Measurements from ENCODE around the gene R3HDM2.
"Not testable (repeated sequence)": the region's sequence is repeated elsewhere in the genome, so short reads cannot be mapped to it uniquely, and the experiment has no call there.

The R3HDM2 gene

GRCh38 chr12:57435293-57435692, 4.5 kb upstream of the R3HDM2 start:
- in situ Hi-C loops (cut with MboI; ENCODE audit: low pct_unique_long_range_greater_than_20kb, low sequenced_read_pairs): no loop called here
- DNase-seq: peak; percentile 51

GRCh38 chr12:57434517-57435223, 3.8 kb upstream of the R3HDM2 start, which contains the start of gene INHBC:
Gene INHBC (plus strand): TSS chr12:57434784. CDS start chr12:57434887, 103 bp downstream.
- in situ Hi-C loops (cut with MboI; ENCODE audit: low pct_unique_long_range_greater_than_20kb, low sequenced_read_pairs): no loop called here
- no peak for DNase-seq

DNA sequence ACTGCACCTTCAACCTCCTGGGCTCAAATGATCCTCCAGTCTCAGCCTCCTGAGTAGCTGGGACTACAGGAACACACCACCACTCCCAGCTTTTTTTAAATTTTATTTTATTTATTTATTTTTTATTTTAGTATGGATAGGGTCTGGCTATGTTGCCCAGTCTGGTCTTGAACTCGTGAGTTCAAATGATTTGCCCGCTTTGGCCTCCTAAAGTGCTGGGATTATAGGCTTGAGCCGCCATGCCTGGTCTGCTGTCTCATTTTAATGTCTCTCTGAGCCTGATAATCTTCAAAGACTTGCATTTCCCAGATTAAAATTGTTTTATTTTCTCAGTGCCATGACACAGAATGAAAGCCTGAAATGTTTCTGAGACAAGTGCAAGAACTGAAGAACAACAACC, 2.5 kb upstream of the R3HDM2 start:
- DNase-seq: no peak
- in situ Hi-C loops (cut with MboI; ENCODE audit: low pct_unique_long_range_greater_than_20kb, low sequenced_read_pairs): no loop called here

GRCh38 chr12:57431654-57432188, 878 bp upstream of the R3HDM2 start:
- in situ Hi-C loops (cut with MboI; ENCODE audit: low pct_unique_long_range_greater_than_20kb, low sequenced_read_pairs): no loop called here
- DNase-seq: no peak

GRCh38 chr12:57430112-57430930, 522 bp downstream of the R3HDM2 start:
- peak; percentile 49 for DNase-seq
- in situ Hi-C loops (cut with MboI; ENCODE audit: low pct_unique_long_range_greater_than_20kb, low sequenced_read_pairs): no loop called here

DNA sequence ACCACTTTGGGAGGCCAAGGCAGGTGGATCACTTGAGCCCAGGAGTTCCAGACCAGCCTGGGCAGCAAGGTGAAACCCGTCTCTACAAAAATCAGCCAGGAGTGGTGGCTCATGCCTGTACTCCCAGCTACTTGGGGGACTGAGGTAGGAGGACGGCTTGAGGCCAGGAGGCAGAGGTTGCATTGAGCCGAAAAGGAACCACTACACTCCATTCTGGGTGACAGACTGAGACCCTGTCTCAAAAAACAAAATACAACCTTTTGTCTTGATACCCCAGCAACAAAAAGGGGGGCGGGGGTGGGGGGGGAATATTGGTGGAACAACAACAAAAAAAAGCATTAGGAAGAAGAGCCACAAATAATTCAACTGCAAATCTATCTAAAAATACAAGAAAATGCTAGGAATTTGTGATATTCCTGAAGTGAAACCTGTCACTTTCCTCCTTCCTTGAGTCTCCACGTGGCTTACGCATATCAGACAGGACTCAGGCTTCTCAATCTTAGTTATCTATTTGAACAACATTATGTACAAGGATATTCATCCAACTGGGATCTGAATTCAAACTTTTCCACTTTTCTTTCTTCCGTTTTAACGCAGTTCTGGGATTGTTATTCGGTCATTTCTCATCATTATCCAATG, 1.3 kb downstream of the R3HDM2 start:
- in situ Hi-C loops (cut with MboI; ENCODE audit: low pct_unique_long_range_greater_than_20kb, low sequenced_read_pairs): no loop called here
- no peak for DNase-seq

DNA sequence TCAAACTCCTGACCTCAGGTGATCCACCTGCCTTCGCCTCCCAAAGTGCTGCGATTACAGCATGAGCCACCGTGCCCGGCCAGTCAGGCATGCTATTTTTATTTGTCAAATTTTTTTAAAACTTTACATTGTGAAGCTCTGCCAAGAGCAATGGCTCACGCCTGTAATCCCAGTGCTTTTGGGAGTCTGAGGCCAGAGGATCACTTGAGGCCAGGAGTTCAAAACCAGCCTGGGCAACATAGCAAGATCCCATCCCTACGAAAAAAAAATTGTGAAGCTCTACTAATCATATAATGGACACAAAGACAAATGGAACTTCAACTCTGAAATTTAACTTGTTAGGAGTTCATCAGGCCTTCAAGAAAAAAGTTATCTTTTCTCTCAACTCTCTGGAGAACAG, 1.9 kb downstream of the R3HDM2 start:
- no peak for DNase-seq

DNA sequence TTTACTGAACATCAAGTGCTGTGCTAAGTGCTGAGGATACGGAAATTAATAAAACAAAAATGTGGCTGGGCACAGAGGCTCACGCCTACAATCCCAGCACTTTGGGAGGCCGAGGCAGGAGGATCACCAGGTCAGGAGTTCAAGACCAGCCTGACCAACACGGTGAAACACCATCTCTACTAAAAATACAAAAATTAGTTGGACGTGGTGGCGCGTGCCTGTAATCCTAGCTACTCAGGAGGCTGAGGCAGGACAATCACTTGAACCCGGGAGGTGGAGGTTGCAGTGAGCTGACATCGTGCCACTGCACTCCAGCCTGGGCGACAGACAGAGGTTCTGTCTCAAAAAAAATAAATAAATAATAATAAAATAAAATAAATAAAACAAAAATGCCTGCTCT, 3.9 kb downstream of the R3HDM2 start:
- DNase-seq; in situ Hi-C loops (cut with MboI; ENCODE audit: low pct_unique_long_range_greater_than_20kb, low sequenced_read_pairs): not testable (repeated sequence)

More for the DNA sequence above, 1.9 kb downstream of the R3HDM2 start:
- in situ Hi-C loops (cut with MboI; ENCODE audit: low pct_unique_long_range_greater_than_20kb, low sequenced_read_pairs): no loop called here

GRCh38 chr12:57420482-57420881, 10.4 kb downstream of the R3HDM2 start:
- no peak for DNase-seq
- in situ Hi-C loops (cut with MboI; ENCODE audit: low pct_unique_long_range_greater_than_20kb, low sequenced_read_pairs): no loop called here

- in situ Hi-C loops (cut with MboI; ENCODE audit: low pct_unique_long_range_greater_than_20kb, low sequenced_read_pairs): no loop called here
- DNase-seq: no peak
Observed at GRCh38 chr12:57419495-57419894, 11.3 kb downstream of the R3HDM2 start.

GRCh38 chr12:57418255-57418654, 12.6 kb downstream of the R3HDM2 start:
- in situ Hi-C loops (cut with MboI; ENCODE audit: low pct_unique_long_range_greater_than_20kb, low sequenced_read_pairs): no loop called here
- DNase-seq: no peak

DNA sequence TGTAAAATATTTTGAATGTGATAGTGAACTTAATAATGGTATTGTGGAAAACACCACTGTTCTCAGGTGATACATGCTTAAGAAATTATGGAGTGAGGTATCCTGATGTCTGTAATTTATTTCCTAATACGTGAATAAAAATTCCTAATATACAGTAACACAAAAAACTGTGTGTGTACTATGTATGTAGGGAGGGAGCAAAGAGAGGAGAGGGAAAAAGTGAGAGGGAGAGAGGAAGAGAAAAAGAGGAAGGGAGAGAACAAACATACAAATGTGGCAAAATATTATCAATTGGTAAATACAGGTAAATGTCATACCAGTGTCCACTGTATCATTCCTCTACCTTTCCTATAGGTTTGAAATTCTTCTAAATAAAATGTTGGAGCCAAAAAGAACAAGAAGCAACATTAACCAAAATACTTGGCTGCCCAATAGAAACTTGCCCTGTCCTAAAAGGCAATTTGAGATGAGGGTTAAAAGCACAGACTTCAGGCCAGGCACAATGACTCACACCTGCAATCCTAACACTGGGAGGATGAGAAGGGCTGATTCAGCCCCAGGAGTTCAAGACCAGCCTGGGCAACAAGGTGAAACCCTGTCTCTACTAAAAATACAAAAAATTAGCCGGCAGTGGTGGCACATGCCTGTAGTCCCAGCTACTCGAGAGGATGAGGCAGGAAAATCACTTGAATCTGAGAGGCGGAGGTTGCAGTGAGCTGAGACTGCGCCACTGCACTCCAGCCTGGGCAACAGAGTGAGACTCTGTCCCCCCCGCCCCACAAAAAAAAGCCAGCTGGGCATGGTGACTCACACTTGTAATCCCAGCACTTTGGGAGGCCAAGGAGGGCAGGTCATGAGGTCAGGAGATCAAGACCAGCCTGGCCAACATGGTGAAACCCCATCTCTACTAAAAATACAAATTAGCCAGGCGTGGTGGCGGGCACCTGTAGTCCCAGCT, 14.5 kb downstream of the R3HDM2 start:
- in situ Hi-C loops (cut with MboI; ENCODE audit: low pct_unique_long_range_greater_than_20kb, low sequenced_read_pairs): no loop called here
- DNase-seq: no peak

- in situ Hi-C loops (cut with MboI; ENCODE audit: low pct_unique_long_range_greater_than_20kb, low sequenced_read_pairs): no loop called here
- DNase-seq: no peak
Observed at GRCh38 chr12:57415088-57415487, 15.8 kb downstream of the R3HDM2 start.

DNA sequence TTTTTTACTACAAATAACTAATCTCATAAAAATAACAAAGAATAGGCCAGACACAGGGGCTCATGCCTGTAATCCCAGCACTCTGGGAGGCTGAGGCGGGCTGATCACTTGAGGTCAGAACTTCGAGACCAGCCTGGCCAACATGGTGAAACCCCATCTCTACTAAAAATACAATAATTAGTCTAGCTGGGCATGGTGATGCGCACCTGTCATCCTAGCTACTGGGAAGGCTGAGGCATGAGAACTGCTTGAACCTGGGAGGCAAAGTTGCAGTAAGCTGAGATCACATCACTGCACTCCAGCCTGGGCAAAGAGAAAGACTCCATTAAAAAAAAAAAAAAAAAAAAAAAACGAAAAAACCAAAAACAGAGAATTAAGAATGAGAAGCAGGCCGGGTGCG, 16.7 kb downstream of the R3HDM2 start:
- in situ Hi-C loops (cut with MboI; ENCODE audit: low pct_unique_long_range_greater_than_20kb, low sequenced_read_pairs); DNase-seq: not testable (repeated sequence)

GRCh38 chr12:57410534-57410933, 20.3 kb downstream of the R3HDM2 start:
- DNase-seq: no peak
- in situ Hi-C loops (cut with MboI; ENCODE audit: low pct_unique_long_range_greater_than_20kb, low sequenced_read_pairs): no loop called here

DNA sequence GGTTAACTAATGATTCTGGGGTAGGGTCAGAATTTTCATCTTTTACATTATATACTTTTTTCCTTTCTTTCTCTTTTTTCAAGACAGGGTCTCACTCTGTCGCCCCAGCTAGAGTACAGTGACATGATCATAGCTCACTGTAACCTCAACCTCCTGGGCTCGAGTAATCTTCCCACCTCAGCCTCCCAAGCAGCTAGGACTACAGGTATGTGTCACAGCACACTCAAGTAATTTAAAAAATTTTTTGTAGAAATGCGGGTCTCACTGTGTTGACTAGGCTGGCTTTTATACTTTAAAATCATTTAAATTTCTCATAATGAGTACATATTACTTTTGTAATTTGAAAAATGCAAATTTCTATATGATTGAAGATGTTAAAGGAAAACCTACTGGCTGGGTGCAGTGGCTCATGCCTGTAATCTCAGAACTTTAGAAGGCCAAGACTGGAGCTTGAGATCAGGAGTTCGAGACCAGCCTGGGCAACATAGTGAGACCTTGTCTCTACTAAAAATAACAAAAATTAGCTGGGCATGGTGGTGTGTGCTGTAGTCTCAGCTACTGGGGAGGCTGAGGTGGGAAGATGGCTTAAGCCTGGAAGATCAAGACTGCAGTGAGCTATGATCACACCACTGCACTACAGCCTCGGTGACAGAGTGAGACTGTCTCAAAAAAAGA, 25.7 kb downstream of the R3HDM2 start:
- no peak for DNase-seq
- in situ Hi-C loops (cut with MboI; ENCODE audit: low pct_unique_long_range_greater_than_20kb, low sequenced_read_pairs): no loop called here

DNA sequence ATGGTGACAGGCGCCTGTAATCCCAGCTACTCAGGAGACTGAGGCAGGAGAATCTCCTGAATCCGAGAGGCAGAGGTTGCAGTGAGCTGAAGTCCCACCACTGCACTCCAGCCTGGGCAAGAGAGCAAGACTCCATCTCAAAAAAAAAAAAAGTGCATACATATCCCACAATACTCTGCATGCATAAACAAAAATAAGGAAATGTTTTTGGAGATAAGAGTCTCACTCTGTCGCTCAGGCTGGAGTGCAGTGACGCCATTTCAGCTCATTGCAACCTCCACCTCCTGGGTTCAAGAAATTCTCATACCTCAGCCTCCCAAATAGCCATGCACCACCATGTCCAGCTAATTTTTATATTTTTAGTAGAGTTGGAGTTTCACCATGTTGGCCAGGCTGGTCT, 28.7 kb downstream of the R3HDM2 start:
- in situ Hi-C loops (cut with MboI; ENCODE audit: low pct_unique_long_range_greater_than_20kb, low sequenced_read_pairs); DNase-seq: not testable (repeated sequence)

GRCh38 chr12:57401165-57401564, 29.7 kb downstream of the R3HDM2 start:
- in situ Hi-C loops (cut with MboI; ENCODE audit: low pct_unique_long_range_greater_than_20kb, low sequenced_read_pairs): no loop called here
- no peak for DNase-seq
